Right lobe of liver (tissue), 4 donors: Measurements from ENCODE around the gene KCNN1.

Experiments
- POLR2A ChIP-seq: fragments of 450-650 bp; IDR thresholded peaks from one replicate; pipeline ENCODE4 v1.6.1; 2017; ENCODE audit warnings: antibody characterized with exemption, mild to moderate bottlenecking
- TF ChIP-seq, protein P1 (sequence below), 4 donors: fragments of 200-600 bp in 3 of 4; fragments of 450-650 bp in 1 of 4; IDR thresholded peaks; one replicate each; pipeline versions ENCODE4 v1.5.1 to v1.8.0; 2016 to 2022; ENCODE audit warnings: antibody characterized with exemption in 4 of 4, mild to moderate bottlenecking in 2 of 4
- donor health status: DM: no; HTN: no; CAD: no.
- donor health status: DM: no; HTN: no; CAD: no.
- donor health status: DM: no; HTN: yes; CAD: no.

- TF ChIP-seq, protein P1, sequence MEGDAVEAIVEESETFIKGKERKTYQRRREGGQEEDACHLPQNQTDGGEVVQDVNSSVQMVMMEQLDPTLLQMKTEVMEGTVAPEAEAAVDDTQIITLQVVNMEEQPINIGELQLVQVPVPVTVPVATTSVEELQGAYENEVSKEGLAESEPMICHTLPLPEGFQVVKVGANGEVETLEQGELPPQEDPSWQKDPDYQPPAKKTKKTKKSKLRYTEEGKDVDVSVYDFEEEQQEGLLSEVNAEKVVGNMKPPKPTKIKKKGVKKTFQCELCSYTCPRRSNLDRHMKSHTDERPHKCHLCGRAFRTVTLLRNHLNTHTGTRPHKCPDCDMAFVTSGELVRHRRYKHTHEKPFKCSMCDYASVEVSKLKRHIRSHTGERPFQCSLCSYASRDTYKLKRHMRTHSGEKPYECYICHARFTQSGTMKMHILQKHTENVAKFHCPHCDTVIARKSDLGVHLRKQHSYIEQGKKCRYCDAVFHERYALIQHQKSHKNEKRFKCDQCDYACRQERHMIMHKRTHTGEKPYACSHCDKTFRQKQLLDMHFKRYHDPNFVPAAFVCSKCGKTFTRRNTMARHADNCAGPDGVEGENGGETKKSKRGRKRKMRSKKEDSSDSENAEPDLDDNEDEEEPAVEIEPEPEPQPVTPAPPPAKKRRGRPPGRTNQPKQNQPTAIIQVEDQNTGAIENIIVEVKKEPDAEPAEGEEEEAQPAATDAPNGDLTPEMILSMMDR (IDR thresholded peaks at IDR 0.05) = no peak
- no peak for TF ChIP-seq POLR2A
Measured at GRCh38 chr19:17942181-17942580, 24.7 kb upstream of the KCNN1 start.
